Liver (tissue), 9 donors: ENCODE results near the gene ATXN7L1. TPM values are rescaled to one million over a fixed set of nuclear protein-coding genes. Genes with fewer than 3 reads are reported as not detected.

ENCODE experiments used
- DNase-seq: peaks from one replicate; pipeline ENCODE4 v3.0.0-alpha.2; 2017; ENCODE audit warnings: low spot score
- H3K27ac ChIP-seq, 2 donors: one replicate each; pipeline ENCODE4 v1.7.0; 2013; ENCODE audit warnings: inconsistent platforms in 2 of 2, low read length in 2 of 2, control low read depth in 1 of 2, low read depth in 1 of 2, mild to moderate bottlenecking in 1 of 2
- H3K27me3 ChIP-seq, 4 donors: one replicate each; pipeline versions ENCODE4 v1.6.1 to v1.7.0; 2013; ENCODE audit warnings: low read length in 3 of 4, inconsistent platforms in 1 of 4, mild to moderate bottlenecking in 1 of 4, moderate library complexity in 1 of 4; ENCODE audit not compliant: control insufficient read depth in 4 of 4, insufficient read depth in 4 of 4
- H3K36me3 ChIP-seq, 4 donors: one replicate each; pipeline versions ENCODE4 v1.6.1 to v1.7.0; 2013; ENCODE audit warnings: low read length in 3 of 4, mild to moderate bottlenecking in 3 of 4, low read depth in 1 of 4, moderate library complexity in 1 of 4; ENCODE audit not compliant: control insufficient read depth in 4 of 4, insufficient read depth in 3 of 4
- H3K4me1 ChIP-seq, 4 donors: one replicate each; pipeline versions ENCODE4 v1.6.1 to v1.7.0; 2013; ENCODE audit warnings: low read length in 3 of 4, mild to moderate bottlenecking in 3 of 4, moderate library complexity in 1 of 4; ENCODE audit not compliant: control insufficient read depth in 4 of 4, insufficient read depth in 4 of 4
- H3K4me3 ChIP-seq, 3 donors: one replicate each; pipeline versions ENCODE4 v1.6.1 to v1.7.0; 2013; ENCODE audit warnings: low read length in 3 of 3, control low read depth in 1 of 3, low read depth in 1 of 3, mild to moderate bottlenecking in 1 of 3
- H3K9ac ChIP-seq, 2 donors: one replicate each; pipeline ENCODE4 v1.7.0; 2013; ENCODE audit warnings: low read length in 2 of 2, mild to moderate bottlenecking in 2 of 2, moderate library complexity in 2 of 2, control low read depth in 1 of 2, low read depth in 1 of 2
- H3K9me3 ChIP-seq, 4 donors: one replicate each; pipeline versions ENCODE4 v1.6.1 to v1.7.0; 2013; ENCODE audit warnings: low read length in 3 of 4; ENCODE audit not compliant: control insufficient read depth in 4 of 4
- EGR1 ChIP-seq, 2 donors: IDR thresholded peaks; 2 replicates each; pipeline ENCODE4 v1.6.1; 2016 to 2018; ENCODE audit warnings: antibody characterized with exemption in 2 of 2, low read depth in 2 of 2
- FOXA1 ChIP-seq: IDR thresholded peaks from 2 replicates; pipeline ENCODE4 v1.6.1; 2016; ENCODE audit warnings: antibody characterized with exemption
- FOXA2 ChIP-seq: IDR thresholded peaks from 2 replicates; pipeline ENCODE4 v1.6.1; 2016; ENCODE audit warnings: antibody characterized with exemption
- HNF4A ChIP-seq, 2 donors: conservative IDR thresholded peaks; 2 replicates each; pipeline ENCODE4 v1.6.1; 2016; ENCODE audit warnings: antibody characterized with exemption in 2 of 2, mild to moderate bottlenecking in 2 of 2
- HNF4G ChIP-seq: IDR thresholded peaks from 2 replicates; pipeline ENCODE4 v1.6.1; 2016; ENCODE audit warnings: antibody characterized with exemption
- JUND ChIP-seq, 2 donors: IDR thresholded peaks; 2 replicates each; pipeline ENCODE4 v1.6.1; 2016; ENCODE audit warnings: antibody characterized with exemption in 2 of 2
- NR2F2 ChIP-seq: IDR thresholded peaks from 2 replicates; pipeline ENCODE4 v1.6.1; 2016; ENCODE audit warnings: antibody characterized with exemption
- RAD21 ChIP-seq, 2 donors: IDR thresholded peaks; 2 replicates each; pipeline ENCODE4 v1.6.1; 2016; ENCODE audit warnings: antibody characterized with exemption in 2 of 2, mild to moderate bottlenecking in 2 of 2
- RXRA ChIP-seq, 2 donors: IDR thresholded peaks; 2 replicates each; pipeline ENCODE4 v1.6.1; 2017 to 2018; ENCODE audit warnings: antibody characterized with exemption in 2 of 2, mild to moderate bottlenecking in 1 of 2
- SP1 ChIP-seq: IDR thresholded peaks from 2 replicates; pipeline ENCODE4 v1.6.1; 2018; ENCODE audit warnings: antibody characterized with exemption, mild to moderate bottlenecking
- TAF1 ChIP-seq: conservative IDR thresholded peaks from 2 replicates; pipeline ENCODE4 v1.6.1; 2016; ENCODE audit warnings: antibody characterized with exemption, mild to moderate bottlenecking
- YY1 ChIP-seq: IDR thresholded peaks from 2 replicates; pipeline ENCODE4 v1.6.1; 2016; ENCODE audit warnings: antibody characterized with exemption, mild to moderate bottlenecking
- WGBS: extraction: QIAGEN DNeasy Blood & Tissue Kit; methylation state at CpG from one replicate; pipeline ENCODE4 v1.1.7; 2013; 5-methylcytosine and 5-hydroxymethylcytosine counted together
- polyA plus RNA-seq, 2 donors: library from polyadenylated mRNA; stranded (reverse) in 1 of 2; unstranded in 1 of 2; fragments of 200-250 nt in 1 of 2; fragments of >200 nt in 1 of 2; fragmentation: Nextera tagmentation in 1 of 2; extraction: Ambion mirVana in 1 of 2; gene quantifications; one replicate each; pipeline versions ENCODE4 v1.2.1 to v1.2.3, GENCODE V29; 2013 to 2015
- total RNA-seq, 2 donors: library from RNA; depleted of rRNA; stranded (reverse); fragments of >200 nt; gene quantifications; one replicate each; pipeline ENCODE4 v1.2.3, GENCODE V29; 2014
- TF ChIP-seq, protein P1 (sequence below): IDR thresholded peaks from 2 replicates; pipeline ENCODE4 v1.6.1; 2016; ENCODE audit warnings: antibody characterized with exemption, mild to moderate bottlenecking
- TF ChIP-seq, protein P2 (sequence below): fragments of 150-350 bp; IDR thresholded peaks from 2 replicates; pipeline ENCODE4 v1.5.1; 2017; ENCODE audit warnings: improper control_type of control experiment, low read depth, low read length; ENCODE audit not compliant: missing input control
- TF ChIP-seq, protein P3 (sequence below): IDR thresholded peaks from 2 replicates; pipeline ENCODE4 v1.6.1; 2016; ENCODE audit warnings: antibody characterized with exemption
- TF ChIP-seq, protein P4 (sequence below): IDR thresholded peaks from 2 replicates; pipeline ENCODE4 v1.6.1; 2016; ENCODE audit warnings: antibody characterized with exemption
- donor health status: healthy.
- donor health status: healthy.
- donor health status: healthy.
- donor health status: healthy.
- donor health status: healthy.

The ATXN7L1 gene
- total and polyA plus RNA-seq, 4 donors = 2.1 to 7.4 (median 5.3) TPM

DNA sequence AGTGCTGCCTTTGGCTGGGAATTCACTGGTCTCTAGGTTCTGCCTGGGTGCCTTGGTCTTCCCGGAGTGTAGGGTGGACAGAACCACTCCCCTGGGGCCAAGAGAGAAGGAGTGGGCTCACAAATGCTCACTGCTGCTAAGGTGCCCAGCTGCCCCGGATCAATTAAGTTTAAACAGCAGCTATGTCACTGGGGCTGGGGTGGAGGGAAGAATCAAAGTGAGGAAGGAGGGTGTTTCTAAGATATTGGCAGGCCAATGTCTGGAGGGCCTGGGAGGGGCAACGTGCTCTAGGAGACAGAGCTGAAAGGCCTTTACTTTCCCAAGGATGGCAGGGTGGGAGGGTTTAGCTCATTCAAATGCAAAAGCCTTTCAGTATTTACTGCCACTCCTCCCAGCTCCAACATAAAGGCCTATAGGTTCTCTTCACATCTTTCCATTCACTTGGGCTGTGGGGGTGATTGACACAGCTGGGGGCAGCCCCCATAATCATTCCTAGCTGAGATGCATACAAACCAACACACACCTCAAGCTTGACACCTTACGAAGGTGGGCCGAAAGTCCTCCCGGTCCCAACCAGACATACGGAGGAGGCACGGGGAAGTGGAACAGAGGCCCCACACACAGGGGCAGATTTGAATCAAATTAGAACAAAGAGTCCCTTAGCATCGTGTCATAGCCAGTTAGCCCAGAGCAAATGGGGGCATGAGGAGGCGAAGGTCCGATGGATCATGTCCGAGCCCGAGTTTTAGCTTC is 187.2 kb downstream of the ATXN7L1 start:
- Histone ChIP-seq H3K4me1 (peaks cover 0 to 10% (median 6%) of the 10 kb centered on the region in 4 donors), H3K36me3 (no peaks in the 10 kb centered on the region), H3K4me3 (no peak overlapping the region), H3K9me3 (no peaks in the 10 kb centered on the region), H3K27me3 (no peaks in the 10 kb centered on the region), H3K27ac (no peak overlapping the region), H3K9ac (no peak overlapping the region)
- DNase-seq = no peak
- 82% methylated on average over 13 of the region's 13 CpGs for WGBS
- TF ChIP-seq RAD21 (IDR thresholded peaks at IDR 0.05) = no peak
- TF ChIP-seq HNF4A (conservative IDR thresholded peaks at IDR 0.05) = no peak
- TF ChIP-seq, protein P1, sequence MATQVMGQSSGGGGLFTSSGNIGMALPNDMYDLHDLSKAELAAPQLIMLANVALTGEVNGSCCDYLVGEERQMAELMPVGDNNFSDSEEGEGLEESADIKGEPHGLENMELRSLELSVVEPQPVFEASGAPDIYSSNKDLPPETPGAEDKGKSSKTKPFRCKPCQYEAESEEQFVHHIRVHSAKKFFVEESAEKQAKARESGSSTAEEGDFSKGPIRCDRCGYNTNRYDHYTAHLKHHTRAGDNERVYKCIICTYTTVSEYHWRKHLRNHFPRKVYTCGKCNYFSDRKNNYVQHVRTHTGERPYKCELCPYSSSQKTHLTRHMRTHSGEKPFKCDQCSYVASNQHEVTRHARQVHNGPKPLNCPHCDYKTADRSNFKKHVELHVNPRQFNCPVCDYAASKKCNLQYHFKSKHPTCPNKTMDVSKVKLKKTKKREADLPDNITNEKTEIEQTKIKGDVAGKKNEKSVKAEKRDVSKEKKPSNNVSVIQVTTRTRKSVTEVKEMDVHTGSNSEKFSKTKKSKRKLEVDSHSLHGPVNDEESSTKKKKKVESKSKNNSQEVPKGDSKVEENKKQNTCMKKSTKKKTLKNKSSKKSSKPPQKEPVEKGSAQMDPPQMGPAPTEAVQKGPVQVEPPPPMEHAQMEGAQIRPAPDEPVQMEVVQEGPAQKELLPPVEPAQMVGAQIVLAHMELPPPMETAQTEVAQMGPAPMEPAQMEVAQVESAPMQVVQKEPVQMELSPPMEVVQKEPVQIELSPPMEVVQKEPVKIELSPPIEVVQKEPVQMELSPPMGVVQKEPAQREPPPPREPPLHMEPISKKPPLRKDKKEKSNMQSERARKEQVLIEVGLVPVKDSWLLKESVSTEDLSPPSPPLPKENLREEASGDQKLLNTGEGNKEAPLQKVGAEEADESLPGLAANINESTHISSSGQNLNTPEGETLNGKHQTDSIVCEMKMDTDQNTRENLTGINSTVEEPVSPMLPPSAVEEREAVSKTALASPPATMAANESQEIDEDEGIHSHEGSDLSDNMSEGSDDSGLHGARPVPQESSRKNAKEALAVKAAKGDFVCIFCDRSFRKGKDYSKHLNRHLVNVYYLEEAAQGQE = no peak
- TF ChIP-seq NR2F2 = no peak
- no peak for TF ChIP-seq TAF1
- no peak for TF ChIP-seq FOXA2
- TF ChIP-seq HNF4G = no peak
- TF ChIP-seq, protein P2, sequence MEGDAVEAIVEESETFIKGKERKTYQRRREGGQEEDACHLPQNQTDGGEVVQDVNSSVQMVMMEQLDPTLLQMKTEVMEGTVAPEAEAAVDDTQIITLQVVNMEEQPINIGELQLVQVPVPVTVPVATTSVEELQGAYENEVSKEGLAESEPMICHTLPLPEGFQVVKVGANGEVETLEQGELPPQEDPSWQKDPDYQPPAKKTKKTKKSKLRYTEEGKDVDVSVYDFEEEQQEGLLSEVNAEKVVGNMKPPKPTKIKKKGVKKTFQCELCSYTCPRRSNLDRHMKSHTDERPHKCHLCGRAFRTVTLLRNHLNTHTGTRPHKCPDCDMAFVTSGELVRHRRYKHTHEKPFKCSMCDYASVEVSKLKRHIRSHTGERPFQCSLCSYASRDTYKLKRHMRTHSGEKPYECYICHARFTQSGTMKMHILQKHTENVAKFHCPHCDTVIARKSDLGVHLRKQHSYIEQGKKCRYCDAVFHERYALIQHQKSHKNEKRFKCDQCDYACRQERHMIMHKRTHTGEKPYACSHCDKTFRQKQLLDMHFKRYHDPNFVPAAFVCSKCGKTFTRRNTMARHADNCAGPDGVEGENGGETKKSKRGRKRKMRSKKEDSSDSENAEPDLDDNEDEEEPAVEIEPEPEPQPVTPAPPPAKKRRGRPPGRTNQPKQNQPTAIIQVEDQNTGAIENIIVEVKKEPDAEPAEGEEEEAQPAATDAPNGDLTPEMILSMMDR = no peak
- no peak for TF ChIP-seq RXRA (IDR thresholded peaks at IDR 0.05)
- TF ChIP-seq YY1 = no peak
- no peak for TF ChIP-seq JUND (IDR thresholded peaks at IDR 0.05)
- TF ChIP-seq, protein P3, sequence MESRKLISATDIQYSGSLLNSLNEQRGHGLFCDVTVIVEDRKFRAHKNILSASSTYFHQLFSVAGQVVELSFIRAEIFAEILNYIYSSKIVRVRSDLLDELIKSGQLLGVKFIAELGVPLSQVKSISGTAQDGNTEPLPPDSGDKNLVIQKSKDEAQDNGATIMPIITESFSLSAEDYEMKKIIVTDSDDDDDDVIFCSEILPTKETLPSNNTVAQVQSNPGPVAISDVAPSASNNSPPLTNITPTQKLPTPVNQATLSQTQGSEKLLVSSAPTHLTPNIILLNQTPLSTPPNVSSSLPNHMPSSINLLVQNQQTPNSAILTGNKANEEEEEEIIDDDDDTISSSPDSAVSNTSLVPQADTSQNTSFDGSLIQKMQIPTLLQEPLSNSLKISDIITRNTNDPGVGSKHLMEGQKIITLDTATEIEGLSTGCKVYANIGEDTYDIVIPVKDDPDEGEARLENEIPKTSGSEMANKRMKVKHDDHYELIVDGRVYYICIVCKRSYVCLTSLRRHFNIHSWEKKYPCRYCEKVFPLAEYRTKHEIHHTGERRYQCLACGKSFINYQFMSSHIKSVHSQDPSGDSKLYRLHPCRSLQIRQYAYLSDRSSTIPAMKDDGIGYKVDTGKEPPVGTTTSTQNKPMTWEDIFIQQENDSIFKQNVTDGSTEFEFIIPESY = no peak
- no peak for TF ChIP-seq EGR1 (IDR thresholded peaks at IDR 0.05; ENCODE audit: low read depth in 2 of 2)

DNA sequence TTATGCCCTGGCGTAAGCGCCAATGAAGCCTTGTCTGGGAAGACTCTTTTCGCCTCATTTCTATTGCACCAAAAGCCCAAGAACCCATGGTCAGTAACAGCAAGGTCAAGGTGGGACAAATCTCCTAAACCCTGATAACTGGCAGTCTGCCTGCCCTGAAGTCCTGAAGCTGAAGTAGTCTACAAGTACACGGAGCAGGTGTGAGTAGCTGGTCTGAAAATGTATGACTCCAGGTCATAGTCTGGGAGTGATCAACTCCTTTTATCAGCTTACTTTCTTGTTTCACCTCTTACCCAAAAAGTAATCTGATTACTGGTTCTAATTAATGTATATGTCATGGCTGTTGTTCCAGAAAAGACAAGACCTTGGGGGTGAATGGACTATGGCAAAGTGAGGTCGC is 187.8 kb downstream of the ATXN7L1 start:
- WGBS = 77% methylated on average over 5 of the region's 5 CpGs
- DNase-seq = no peak
- TF ChIP-seq RXRA (IDR thresholded peaks at IDR 0.05) (no peak), EGR1 (IDR thresholded peaks at IDR 0.05; ENCODE audit: low read depth in 2 of 2) (no peak), FOXA2 (no peak), RAD21 (IDR thresholded peaks at IDR 0.05) (no peak), NR2F2 (no peak), TAF1 (no peak), JUND (IDR thresholded peaks at IDR 0.05) (no peak), FOXA1 (no peak), SP1 (no peak), HNF4A (conservative IDR thresholded peaks at IDR 0.05) (no peak)
- TF ChIP-seq, protein P2 = no peak
- TF ChIP-seq, protein P4, sequence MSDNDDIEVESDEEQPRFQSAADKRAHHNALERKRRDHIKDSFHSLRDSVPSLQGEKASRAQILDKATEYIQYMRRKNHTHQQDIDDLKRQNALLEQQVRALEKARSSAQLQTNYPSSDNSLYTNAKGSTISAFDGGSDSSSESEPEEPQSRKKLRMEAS = no peak
- TF ChIP-seq, protein P1 = no peak

More for the DNA sequence above, 187.8 kb downstream of the ATXN7L1 start:
- Histone ChIP-seq H3K9ac (no peak overlapping the region), H3K9me3 (no peaks in the 10 kb centered on the region), H3K27ac (no peak overlapping the region), H3K4me3 (no peak overlapping the region), H3K4me1 (peaks cover 0 to 10% (median 7%) of the 10 kb centered on the region in 4 donors), H3K36me3 (no peaks in the 10 kb centered on the region), H3K27me3 (no peaks in the 10 kb centered on the region)
